Measurements from ENCODE around the gene HMGCS1. TPM values are rescaled to one million over a fixed set of nuclear protein-coding genes. Genes with fewer than 3 reads are reported as not detected.

Gene HMGCS1
- total RNA-seq, 1 experiment from 2014 or later, result 52.8 TPM

GRCh38 chr5:43353668-43354067, 40.5 kb upstream of the HMGCS1 start:
- ChIA-PET CTCF (no interaction called here), RAD21 (ENCODE audit: low non-redundant PET in 1 of 2, low total read pairs in 2 of 2, uncharacterized antibody in 2 of 2, unreplicated experiment in 2 of 2) (no interaction called here), POLR2A (no interaction called here)
- Histone ChIP-seq H3K4me2 (ENCODE audit: low read length) (no peak overlapping the region), H3K9me3 (ENCODE audit: control insufficient read depth in 1 of 2, insufficient read depth in 1 of 2, low read depth in 1 of 2, low read length in 2 of 2) (no peaks in the 10 kb centered on the region), H3K9me2 (ENCODE audit: insufficient read depth) (no peaks in the 10 kb centered on the region), H3K4me3 (replicated peaks in 1 of 2; ENCODE audit: low read depth in 1 of 2, low read length in 2 of 2) (no peak overlapping the region), H3K36me3 (ENCODE audit: control insufficient read depth in 1 of 2, insufficient read depth in 2 of 2, low read length in 2 of 2) (no peaks in the 10 kb centered on the region), H3K4me1 (ENCODE audit: control insufficient read depth in 1 of 2, insufficient read depth in 2 of 2, low read length in 2 of 2) (no peaks in the 10 kb centered on the region), H3K27me3 (ENCODE audit: insufficient read depth, low read length) (no peaks in the 10 kb centered on the region), H3K79me2 (ENCODE audit: insufficient read depth, low read length) (no peaks in the 10 kb centered on the region), H2AFZ (ENCODE audit: low read depth, low read length, poor library complexity, severe bottlenecking) (no peak overlapping the region), H3K27ac (ENCODE audit: low read depth, low read length) (no peak overlapping the region), H3K9ac (ENCODE audit: low read length) (no peak overlapping the region), H4K20me1 (ENCODE audit: insufficient read depth) (no peaks in the 10 kb centered on the region)
- DNase-seq (ENCODE audit: low read depth, low spot score), result no peak
- ATAC-seq, result no peak
- intact Hi-C loops (cut with micrococcal nuclease), result no loop called here
- no TSS peak for BruUV-seq (replicated peaks)
- TF ChIP-seq CEBPB (IDR thresholded peaks at IDR 0.05; ENCODE audit: low read depth) (no peak), EGR1 (IDR thresholded peaks at IDR 0.05; ENCODE audit: low read depth) (no peak), JUND (IDR thresholded peaks at IDR 0.05) (no peak), POLR2A (IDR thresholded peaks at IDR 0.05; ENCODE audit: borderline replicate concordance, extremely low read depth, insufficient read depth, insufficient read length) (no peak)
- TF ChIP-seq, protein P1, sequence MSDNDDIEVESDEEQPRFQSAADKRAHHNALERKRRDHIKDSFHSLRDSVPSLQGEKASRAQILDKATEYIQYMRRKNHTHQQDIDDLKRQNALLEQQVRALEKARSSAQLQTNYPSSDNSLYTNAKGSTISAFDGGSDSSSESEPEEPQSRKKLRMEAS (IDR thresholded peaks at IDR 0.05), result no peak

GRCh38 chr5:43352915-43353314, 39.7 kb upstream of the HMGCS1 start:
- Histone ChIP-seq H3K27ac (ENCODE audit: low read depth, low read length) (no peak overlapping the region), H3K36me3 (ENCODE audit: control insufficient read depth in 1 of 2, insufficient read depth in 2 of 2, low read length in 2 of 2) (no peaks in the 10 kb centered on the region), H3K9ac (ENCODE audit: low read length) (no peak overlapping the region), H3K79me2 (ENCODE audit: insufficient read depth, low read length) (no peaks in the 10 kb centered on the region), H3K4me1 (ENCODE audit: control insufficient read depth in 1 of 2, insufficient read depth in 2 of 2, low read length in 2 of 2) (no peaks in the 10 kb centered on the region), H3K4me3 (replicated peaks in 1 of 2; ENCODE audit: low read depth in 1 of 2, low read length in 2 of 2) (no peak overlapping the region), H3K9me3 (ENCODE audit: control insufficient read depth in 1 of 2, insufficient read depth in 1 of 2, low read depth in 1 of 2, low read length in 2 of 2) (no peaks in the 10 kb centered on the region), H4K20me1 (ENCODE audit: insufficient read depth) (no peaks in the 10 kb centered on the region), H3K4me2 (ENCODE audit: low read length) (no peak overlapping the region), H3K27me3 (ENCODE audit: insufficient read depth, low read length) (no peaks in the 10 kb centered on the region), H2AFZ (ENCODE audit: low read depth, low read length, poor library complexity, severe bottlenecking) (no peak overlapping the region), H3K9me2 (ENCODE audit: insufficient read depth) (no peaks in the 10 kb centered on the region)
- POLR2A ChIA-PET, result no interaction called here
- RAD21 ChIA-PET (ENCODE audit: low non-redundant PET in 1 of 2, low total read pairs in 2 of 2, uncharacterized antibody in 2 of 2, unreplicated experiment in 2 of 2), result no interaction called here
- TF ChIP-seq CBX3 (IDR thresholded peaks at IDR 0.05; ENCODE audit: low read depth) (no peak), FOSL1 (IDR thresholded peaks at IDR 0.05; ENCODE audit: low read depth) (no peak)
- ATAC-seq (no peak), DNase-seq (ENCODE audit: low read depth, low spot score) (no peak)
- CTCF ChIA-PET, result no interaction called here
- intact Hi-C loops (cut with micrococcal nuclease), result no loop called here
- no TSS peak for BruUV-seq (replicated peaks)

Measured in HCT116 (cell line).